Astrocyte of the cerebellum (primary cell): Measurements from ENCODE around the gene KLHDC8A.

Source experiments
- DNase-seq: peaks from one replicate; pipeline ENCODE4 v3.0.0-alpha.2; 2011; ENCODE audit warnings: low read depth
- H3K4me3 ChIP-seq: 2 replicates; pipeline ENCODE4 v1.5.1; 2011; ENCODE audit warnings: mild to moderate bottlenecking, low read depth, low read length, moderate library complexity
- in situ Hi-C: cut with HindIII; loops from 2 replicates; pipeline ENCODE4 v1.10.0; 2017; ENCODE audit warnings: low sequenced_read_pairs
- TF ChIP-seq, protein P1 (sequence below): IDR thresholded peaks from 2 replicates; pipeline ENCODE4 v1.5.1; 2012; ENCODE audit warnings: low read length, low read depth, moderate library complexity, mild to moderate bottlenecking; ENCODE audit errors: missing control alignments

KLHDC8A gene

DNA sequence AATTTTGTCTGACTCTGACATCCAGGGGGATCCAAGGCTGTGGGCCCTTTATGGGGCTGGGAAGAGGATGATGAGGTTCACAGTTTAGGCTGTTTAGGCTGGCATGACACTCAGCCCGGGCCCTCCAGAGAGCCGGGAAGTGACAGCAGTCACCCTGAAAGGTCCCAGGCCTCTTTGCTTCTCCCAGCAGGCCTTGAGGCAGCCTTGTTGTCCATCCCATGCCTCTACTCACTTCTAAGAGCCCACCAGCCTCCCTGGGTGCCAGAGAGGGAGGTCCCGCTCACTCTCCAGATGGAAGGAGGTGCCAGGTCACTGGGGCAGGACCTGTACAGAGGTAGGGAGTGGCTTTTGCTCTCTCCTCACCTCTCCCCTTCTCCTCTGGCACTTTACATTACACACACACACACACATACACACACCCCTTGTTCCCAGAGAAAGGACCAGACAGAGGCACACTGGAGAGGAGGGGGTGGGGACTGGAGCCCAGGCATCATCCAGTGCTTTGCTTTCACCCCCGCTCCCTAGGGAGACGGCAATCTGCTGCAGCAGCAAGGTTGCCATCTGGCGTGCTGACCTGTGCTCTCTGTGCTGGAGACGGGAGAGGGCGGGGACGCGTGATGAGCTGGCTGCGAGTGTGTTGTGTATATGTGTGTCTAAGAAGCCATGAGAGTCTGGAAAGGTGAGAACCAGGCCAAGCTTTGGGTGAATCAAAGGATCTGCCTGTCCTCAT, 4.6 kb downstream of the KLHDC8A start:
- DNase-seq: no peak
- H3K4me3 ChIP-seq: no peak overlapping the region
- TF ChIP-seq, protein P1, sequence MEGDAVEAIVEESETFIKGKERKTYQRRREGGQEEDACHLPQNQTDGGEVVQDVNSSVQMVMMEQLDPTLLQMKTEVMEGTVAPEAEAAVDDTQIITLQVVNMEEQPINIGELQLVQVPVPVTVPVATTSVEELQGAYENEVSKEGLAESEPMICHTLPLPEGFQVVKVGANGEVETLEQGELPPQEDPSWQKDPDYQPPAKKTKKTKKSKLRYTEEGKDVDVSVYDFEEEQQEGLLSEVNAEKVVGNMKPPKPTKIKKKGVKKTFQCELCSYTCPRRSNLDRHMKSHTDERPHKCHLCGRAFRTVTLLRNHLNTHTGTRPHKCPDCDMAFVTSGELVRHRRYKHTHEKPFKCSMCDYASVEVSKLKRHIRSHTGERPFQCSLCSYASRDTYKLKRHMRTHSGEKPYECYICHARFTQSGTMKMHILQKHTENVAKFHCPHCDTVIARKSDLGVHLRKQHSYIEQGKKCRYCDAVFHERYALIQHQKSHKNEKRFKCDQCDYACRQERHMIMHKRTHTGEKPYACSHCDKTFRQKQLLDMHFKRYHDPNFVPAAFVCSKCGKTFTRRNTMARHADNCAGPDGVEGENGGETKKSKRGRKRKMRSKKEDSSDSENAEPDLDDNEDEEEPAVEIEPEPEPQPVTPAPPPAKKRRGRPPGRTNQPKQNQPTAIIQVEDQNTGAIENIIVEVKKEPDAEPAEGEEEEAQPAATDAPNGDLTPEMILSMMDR: no peak
- in situ Hi-C loops: no loop called here

GRCh38 chr1:205350691-205351141, 6.0 kb downstream of the KLHDC8A start:
- in situ Hi-C loops: no loop called here
- H3K4me3 ChIP-seq: no peak overlapping the region
- DNase-seq: no peak
- TF ChIP-seq, protein P1: no peak

GRCh38 chr1:205350124-205350523, 6.6 kb downstream of the KLHDC8A start:
- in situ Hi-C loops: no loop called here
- H3K4me3 ChIP-seq: no peak overlapping the region
- DNase-seq: no peak
- TF ChIP-seq, protein P1: no peak

DNA sequence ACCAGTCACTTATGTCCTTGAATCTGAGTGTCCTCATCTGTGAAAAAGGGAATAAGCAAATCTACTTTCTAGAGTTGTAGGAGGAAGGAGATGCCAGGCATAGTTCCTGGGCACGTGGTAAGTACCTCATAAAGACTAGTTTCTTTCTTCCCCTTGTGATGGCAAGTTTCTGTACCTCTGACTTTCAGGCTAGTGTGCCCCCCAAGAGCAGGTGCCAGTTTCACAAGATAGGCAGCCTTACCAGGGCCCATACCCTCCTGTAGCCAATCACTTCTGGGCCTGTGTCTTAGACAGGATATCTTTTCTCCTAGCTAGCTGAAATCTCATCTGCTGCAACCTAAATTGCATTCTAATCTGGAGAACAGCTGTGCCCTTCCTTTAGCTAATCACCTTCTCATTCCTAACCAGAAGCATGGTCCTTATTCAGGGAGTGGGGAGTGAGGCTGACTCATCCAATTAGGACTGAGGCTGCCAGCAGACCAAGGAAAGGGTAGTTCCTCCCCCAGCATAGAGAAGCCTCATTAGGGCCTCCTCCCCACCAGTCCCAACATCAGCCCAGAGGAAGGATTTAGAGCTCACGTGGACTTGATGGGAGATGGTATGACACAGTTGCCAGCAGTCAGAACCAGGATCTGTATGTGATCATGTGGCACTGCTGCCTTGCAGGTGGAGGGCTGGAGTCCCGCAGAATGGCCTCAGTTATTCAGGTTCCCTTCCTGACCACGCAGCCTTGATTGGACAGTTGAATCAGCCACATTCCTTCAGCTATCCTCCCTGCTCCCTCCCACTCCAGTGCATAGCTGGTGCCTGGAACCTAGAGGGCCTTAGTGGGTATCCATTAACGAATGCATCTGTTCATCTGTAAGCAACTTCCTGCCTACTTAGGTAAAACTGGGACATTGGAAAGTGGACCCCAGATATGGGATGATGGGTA, 7.9 kb downstream of the KLHDC8A start:
- in situ Hi-C loops: no loop called here
- TF ChIP-seq, protein P1: no peak
- no peak overlapping the region for H3K4me3 ChIP-seq
- DNase-seq: no peak

DNA sequence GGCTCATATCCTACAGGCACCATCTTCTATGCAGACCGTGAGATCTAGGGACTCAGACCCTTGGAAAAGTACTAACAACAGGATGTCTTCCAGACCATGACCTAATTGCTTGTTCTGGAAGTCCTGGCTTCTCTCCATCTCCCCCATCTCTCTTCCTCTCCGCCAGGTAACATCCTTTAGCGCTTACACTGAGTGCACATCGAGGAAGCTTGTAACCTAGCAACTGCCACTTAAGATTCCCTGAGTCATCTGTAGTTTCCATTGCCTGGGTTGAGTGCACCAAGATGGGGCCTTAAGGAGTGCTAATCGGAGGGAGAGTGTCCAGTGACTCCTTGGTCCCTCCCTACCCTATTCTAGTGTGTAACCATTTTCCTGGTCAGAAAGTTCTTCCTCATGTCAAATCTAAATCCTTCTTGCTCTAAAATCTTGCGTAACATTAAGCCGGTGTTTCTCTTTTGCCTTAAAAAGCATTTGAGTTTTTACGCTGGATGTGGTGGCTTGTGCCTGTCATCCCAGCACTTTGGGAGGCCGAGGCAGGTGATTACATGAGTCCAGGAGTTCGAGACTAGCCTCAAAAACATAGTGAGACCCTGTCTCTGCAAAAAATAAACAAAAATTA, 9.7 kb downstream of the KLHDC8A start:
- in situ Hi-C loops: no loop called here
- TF ChIP-seq, protein P1: no peak
- DNase-seq: no peak
- no peak overlapping the region for H3K4me3 ChIP-seq

- in situ Hi-C loops: no loop called here
- TF ChIP-seq, protein P1: no peak
- DNase-seq: no peak
- H3K4me3 ChIP-seq: no peak overlapping the region
Measured at GRCh38 chr1:205345761-205346160, 11.0 kb downstream of the KLHDC8A start.
